A549 (cell line): ENCODE measurements around the gene ERGIC1. TPM values are rescaled to one million over a fixed set of nuclear protein-coding genes. Genes with fewer than 3 reads are reported as not detected.

Experiments
- ATAC-seq, 2 experiments: fragments of 200-7000 bp in 1 of 2; fragments of >200 bp in 1 of 2; cut with Nextera tagmentation in 1 of 2; cut with Tn5 transposase in 1 of 2; 3 replicates each; pipeline versions ENCODE4 v1.8.0 to v1.9.1; 2018 to 2020; ENCODE audit warnings: mild to moderate bottlenecking in 1 of 2, moderate library complexity in 1 of 2
- CTCF ChIA-PET: fragments of 300-600 bp; sonication (Branson Sonifier 250); formaldehyde crosslinking; extraction: SDS; loops from one replicate; lab custom pipeline; 2021; ENCODE audit warnings: antibody characterized with exemption, inconsistent platforms; lab: Yijun Ruan, JAX
- POLR2A ChIA-PET: fragments of 350-600 bp; formaldehyde crosslinking; extraction: SDS; loops from one replicate; lab custom pipeline; 2021; ENCODE audit warnings: antibody characterized with exemption, inconsistent platforms; lab: Yijun Ruan, JAX
- DNase-seq, 2 experiments: peaks; one replicate each; pipeline versions ENCODE4 v3.0.0 to v3.0.0-alpha.2; 2011 to 2016; ENCODE audit warnings: low read depth in 1 of 2, low spot score in 1 of 2
- FAIRE-seq: peaks from 2 replicates; lab custom pipeline; 2011; peaks lifted over from hg19 to GRCh38; lab: Jason Lieb, UNC
- H3K27ac ChIP-seq, 2 experiments: fragments of >200 bp; sonication (Bioruptor Twin); formaldehyde crosslinking; 3 replicates each; pipeline ENCODE4 v1.5.1; 2016 to 2017
- H3K4me1 ChIP-seq: fragments of >200 bp; sonication (Bioruptor Twin); formaldehyde crosslinking; 3 replicates; pipeline ENCODE4 v1.6.1; 2016
- H3K4me2 ChIP-seq: fragments of >200 bp; sonication (Bioruptor Twin); formaldehyde crosslinking; 3 replicates; pipeline ENCODE4 v1.6.1; 2016
- H3K4me3 ChIP-seq: fragments of >200 bp; sonication (Bioruptor Twin); formaldehyde crosslinking; 3 replicates; pipeline ENCODE4 v1.5.1; 2016
- H3K9me3 ChIP-seq: fragments of >200 bp; sonication (Bioruptor Twin); formaldehyde crosslinking; 3 replicates; pipeline ENCODE4 v1.6.1; 2016
- BHLHE40 ChIP-seq: IDR thresholded peaks from 2 replicates; pipeline ENCODE4 v1.6.1; 2012; ENCODE audit warnings: low read depth, low read length, inconsistent platforms
- CBX2 ChIP-seq: fragments of 200-600 bp; sonication (generic); IDR thresholded peaks from 2 replicates; pipeline ENCODE4 v1.6.1; 2016; ENCODE audit warnings: low read depth, mild to moderate bottlenecking, borderline replicate concordance
- CBX8 ChIP-seq: fragments of 200-600 bp; sonication (generic); IDR thresholded peaks from 2 replicates; pipeline ENCODE4 v1.6.1; 2016
- CEBPB ChIP-seq, 2 experiments: fragments of >200 bp in 1 of 2; sonication (Bioruptor Twin) in 1 of 2; formaldehyde crosslinking in 1 of 2; IDR thresholded peaks; 2 replicates each; pipeline ENCODE4 v1.6.1; 2012 to 2016
- EHF ChIP-seq: fragments of 250-450 bp; sonication (Bioruptor Pico); IDR thresholded peaks from 2 replicates; pipeline ENCODE4 v1.5.0; 2020; ENCODE audit warnings: mild to moderate bottlenecking
- EHMT2 ChIP-seq: fragments of 200-600 bp; sonication (generic); IDR thresholded peaks from 2 replicates; pipeline ENCODE4 v1.6.1; 2016; ENCODE audit warnings: antibody characterized with exemption, low read depth, mild to moderate bottlenecking, moderate library complexity
- FOSL2 ChIP-seq, 2 experiments: fragments of 450-650 bp in 1 of 2; fragments of >200 bp in 1 of 2; sonication (Bioruptor Twin) in 1 of 2; formaldehyde crosslinking; IDR thresholded peaks; 2 replicates each; pipeline versions ENCODE4 v1.5.0 to v1.6.1; 2016 to 2020; ENCODE audit warnings: mild to moderate bottlenecking in 1 of 2, moderate library complexity in 1 of 2
- FOXS1 ChIP-seq: fragments of 250-450 bp; sonication (Bioruptor Pico); IDR thresholded peaks from 2 replicates; pipeline ENCODE4 v1.5.0; 2020; ENCODE audit warnings: mild to moderate bottlenecking, moderate library complexity
- HOXB13 ChIP-seq: fragments of 250-450 bp; sonication (Bioruptor Pico); IDR thresholded peaks from 2 replicates; pipeline ENCODE4 v1.5.0; 2020; ENCODE audit warnings: low read depth, mild to moderate bottlenecking, moderate library complexity
- HOXB5 ChIP-seq: fragments of 250-450 bp; sonication (Bioruptor Pico); IDR thresholded peaks from 2 replicates; pipeline ENCODE4 v1.5.0; 2020; ENCODE audit warnings: mild to moderate bottlenecking, moderate library complexity
- JUN ChIP-seq, 2 experiments: fragments of >200 bp; sonication (Bioruptor Twin); formaldehyde crosslinking; IDR thresholded peaks; 2 replicates in 1 of 2; 3 replicates in 1 of 2; pipeline ENCODE4 v1.6.1; 2016 to 2017
- KDM5A ChIP-seq: fragments of 200-600 bp; sonication (generic); IDR thresholded peaks from 2 replicates; pipeline ENCODE4 v1.6.1; 2016; ENCODE audit warnings: antibody characterized with exemption, mild to moderate bottlenecking
- PBX3 ChIP-seq: IDR thresholded peaks from 2 replicates; pipeline ENCODE4 v1.6.1; 2012
- PHF8 ChIP-seq: fragments of 200-600 bp; sonication (generic); IDR thresholded peaks from 2 replicates; pipeline ENCODE4 v1.6.1; 2016; ENCODE audit warnings: low read depth, mild to moderate bottlenecking, antibody characterized with exemption, moderate library complexity, borderline replicate concordance
- REST ChIP-seq: fragments of 200-600 bp; sonication (generic); IDR thresholded peaks from 2 replicates; pipeline ENCODE4 v1.6.1; 2016; ENCODE audit warnings: antibody characterized with exemption, mild to moderate bottlenecking, moderate library complexity
- TP53 ChIP-seq: fragments of 250-450 bp; sonication (Bioruptor Pico); IDR thresholded peaks from 2 replicates; pipeline ENCODE4 v1.5.0; 2021; ENCODE audit warnings: mild to moderate bottlenecking, moderate library complexity
- WGBS: methylation state at CpG from one replicate; pipeline ENCODE4 v1.1.6; 2017; ENCODE audit errors: missing lambda C conversion rate; 5-methylcytosine and 5-hydroxymethylcytosine counted together
- polyA plus RNA-seq, 4 experiments: library from polyadenylated mRNA; depleted of rRNA in 3 of 4; stranded (reverse); fragments of >200 nt; fragmentation: RNase III in 1 of 4; extraction: RNeasy Plus Mini Kit Qiagen cat#74134 plus additional on column Dnase treatment in 1 of 4; gene quantifications; 2 replicates in 3 of 4; 3 replicates in 1 of 4; pipeline ENCODE4 v1.2.3, GENCODE V29; 2011 to 2017
- TF ChIP-seq, protein P1 (sequence below): fragments of 250-450 bp; sonication (Bioruptor Pico); IDR thresholded peaks from 2 replicates; pipeline ENCODE4 v1.5.0; 2020; ENCODE audit warnings: low read depth, mild to moderate bottlenecking, moderate library complexity

Gene ERGIC1
- polyA plus RNA-seq, 2 of the 4 experiments (the other 2 are of a cell fraction): 176 to 304 TPM

- no peak for TF ChIP-seq CBX2
- TF ChIP-seq BHLHE40: no peak
- no peak for TF ChIP-seq PBX3
- TF ChIP-seq PHF8: no peak
- TF ChIP-seq REST: no peak
Measured at GRCh38 chr5:172904312-172904642, 70.2 kb downstream of the ERGIC1 start (continued).

DNA sequence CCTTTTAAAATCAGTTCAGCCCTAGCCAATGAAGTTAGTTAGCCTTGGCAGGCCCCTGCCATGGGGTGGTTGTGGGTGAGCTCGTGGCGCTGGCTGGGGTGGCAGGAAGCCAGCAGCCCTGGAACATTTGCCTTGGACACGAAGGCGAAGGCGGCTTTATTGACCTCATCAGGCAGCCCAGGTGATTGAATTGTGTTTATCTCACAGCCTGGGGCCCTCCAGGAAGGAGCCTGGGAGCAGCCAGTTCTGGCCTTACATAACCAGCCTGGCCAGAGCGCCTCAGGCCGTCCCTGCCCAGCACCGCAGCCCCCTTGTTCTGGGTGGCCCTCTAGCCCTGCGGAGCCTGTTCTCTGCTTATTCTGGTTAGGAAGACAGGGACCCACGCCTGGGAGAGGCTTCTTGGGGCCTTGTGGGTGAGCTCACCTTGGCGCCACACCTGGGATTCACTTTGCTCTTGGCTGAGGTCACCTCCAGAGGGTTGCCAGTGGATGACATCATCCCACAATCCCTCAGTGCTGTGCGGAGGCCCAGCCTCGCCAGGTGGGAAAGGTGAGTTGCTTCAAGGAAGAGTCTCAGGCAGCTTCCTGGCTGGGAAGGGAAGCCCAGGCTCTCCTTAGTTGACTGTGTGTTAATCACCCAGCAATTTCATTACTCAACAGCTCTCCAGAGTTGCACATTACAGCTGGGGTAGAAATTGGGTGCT is 70.7 kb downstream of the ERGIC1 start:
- TF ChIP-seq CBX8 (no peak), HOXB5 (CRISPR knock-in tag) (peak; percentile 66; the same call in 1 of the 2 replicates), HOXB13 (CRISPR knock-in tag) (0 out of 2 replicates have a peak, but pooled peaks have one; percentile 63), EHMT2 (no peak), EHF (CRISPR knock-in tag) (peak; percentile 59; the same call in 1 of the 2 replicates), JUN (IDR thresholded peaks at IDR 0.05) (0 out of 5 replicates have a peak, but pooled peaks have one; percentile 18 to 22), FOXS1 (CRISPR knock-in tag) (peak; percentile 65; the same call in 1 of the 2 replicates), TP53 (CRISPR knock-in tag) (no peak), KDM5A (no peak), CEBPB (IDR thresholded peaks at IDR 0.05) (peak; percentile 78 to 83), FOSL2 (IDR thresholded peaks at IDR 0.05) (no peak), FOSL2 (CRISPR knock-in tag; IDR thresholded peaks at IDR 0.05) (peak; percentile 66)
- TF ChIP-seq, protein P1, sequence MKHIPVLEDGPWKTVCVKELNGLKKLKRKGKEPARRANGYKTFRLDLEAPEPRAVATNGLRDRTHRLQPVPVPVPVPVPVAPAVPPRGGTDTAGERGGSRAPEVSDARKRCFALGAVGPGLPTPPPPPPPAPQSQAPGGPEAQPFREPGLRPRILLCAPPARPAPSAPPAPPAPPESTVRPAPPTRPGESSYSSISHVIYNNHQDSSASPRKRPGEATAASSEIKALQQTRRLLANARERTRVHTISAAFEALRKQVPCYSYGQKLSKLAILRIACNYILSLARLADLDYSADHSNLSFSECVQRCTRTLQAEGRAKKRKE (CRISPR knock-in tag): peak; percentile 4; the same call in 1 of the 2 replicates
- FAIRE-seq (no peak), DNase-seq (peak in 1 of 2 experiments; percentile 78), ATAC-seq (0 out of 6 replicates have a peak, but pooled peaks of 1 of the 2 experiments have one; percentile 1)
- peak overlapping the region; percentile 66 for H3K4me2 ChIP-seq
- H3K4me1 ChIP-seq: peaks cover 89% of the 10 kb centered on the region
- CTCF ChIA-PET: interaction anchor here (0.7 to 12.0 kb wide), 15 partner anchors 10 to 198 kb away, joined by 3 to 131 read pairs (median 6); partner anchors contain the start of genes DUSP1 and RPL26L1
- H3K27ac ChIP-seq: peak overlapping the region; percentile 99 to 100
- no peak overlapping the region for H3K4me3 ChIP-seq
- H3K9me3 ChIP-seq: no peaks in the 10 kb centered on the region
- 56% methylated on average over 8 of the region's 13 CpGs for WGBS
- POLR2A ChIA-PET: interaction anchor here (1.1 to 2.9 kb wide), 7 partner anchors 27 to 190 kb away, joined by 3 to 29 read pairs (median 7); partner anchors contain the start of gene DUSP1
